T-helper 1 cell treated with Interleukin-12 subunit alpha and Interleukin-12 subunit beta and Interleukin-4 antibody, amounts not matched to agents 30 ng/mL and 1 ng/mL, for 36 hours (primary cell): Measurements from ENCODE around the gene COL23A1. TPM values are rescaled to one million over a fixed set of nuclear protein-coding genes. Genes with fewer than 3 reads are reported as not detected.
"Not testable (repeated sequence)": the region's sequence is repeated elsewhere in the genome, so short reads cannot be mapped to it uniquely, and the experiment has no call there.

Source experiments
- intact Hi-C: fragments of 100-400 bp; cut with micrococcal nuclease; formaldehyde crosslinking; loops from one replicate; pipeline ENCODE4 v1.15.1; 2024
- total RNA-seq: library from RNA; stranded (reverse); gene quantifications from 2 replicates; pipeline ENCODE4 v1.2.3, GENCODE V29; 2022

The COL23A1 gene
- total RNA-seq, 1 donor from 2014 or later = not detected

GRCh38 chr5:178511172-178511571 is 79.0 kb downstream of the COL23A1 start:
- intact Hi-C loops = no loop called here

- intact Hi-C loops = no loop called here
These were observed 80.6 kb downstream of the COL23A1 start for GRCh38 chr5:178509491-178510057.

GRCh38 chr5:178507151-178507932 is 82.9 kb downstream of the COL23A1 start:
- intact Hi-C loops = no loop called here

GRCh38 chr5:178505639-178506407 is 84.4 kb downstream of the COL23A1 start:
- intact Hi-C loops = no loop called here

- intact Hi-C loops = no loop called here
These were observed 85.7 kb downstream of the COL23A1 start for GRCh38 chr5:178504340-178504960.

- intact Hi-C loops = no loop called here
These were observed 87.6 kb downstream of the COL23A1 start for GRCh38 chr5:178502401-178503100.

- intact Hi-C loops = no loop called here
These were observed 90.8 kb downstream of the COL23A1 start for GRCh38 chr5:178499352-178499751.

- intact Hi-C loops = no loop called here
These were observed 93.6 kb downstream of the COL23A1 start for GRCh38 chr5:178496642-178497041.

GRCh38 chr5:178496214-178496613 is 94.0 kb downstream of the COL23A1 start:
- intact Hi-C loops = no loop called here

- intact Hi-C loops = no loop called here
These were observed 94.5 kb downstream of the COL23A1 start for GRCh38 chr5:178495706-178496105.

GRCh38 chr5:178492278-178492677 is 97.9 kb downstream of the COL23A1 start:
- intact Hi-C loops = no loop called here

- intact Hi-C loops = no loop called here
These were observed 99.1 kb downstream of the COL23A1 start for GRCh38 chr5:178490935-178491652.

- intact Hi-C loops = no loop called here
These were observed 100.8 kb downstream of the COL23A1 start for GRCh38 chr5:178489271-178489976.

- intact Hi-C loops = no loop called here
These were observed 101.5 kb downstream of the COL23A1 start for GRCh38 chr5:178488696-178489095.

- intact Hi-C loops = no loop called here
These were observed 102.1 kb downstream of the COL23A1 start for GRCh38 chr5:178487911-178488600.

GRCh38 chr5:178486878-178487512 is 103.2 kb downstream of the COL23A1 start:
- intact Hi-C loops = not testable (repeated sequence)

- intact Hi-C loops = no loop called here
These were observed 104.0 kb downstream of the COL23A1 start for GRCh38 chr5:178486239-178486641.

GRCh38 chr5:178483620-178484019 is 106.6 kb downstream of the COL23A1 start:
- intact Hi-C loops = no loop called here

GRCh38 chr5:178479261-178479660 is 110.9 kb downstream of the COL23A1 start:
- intact Hi-C loops = no loop called here
